HG03103 (cell line): ENCODE measurements around the gene PIGM.

Experiments
- ATAC-seq: cut with Tn5 transposase; IDR thresholded peaks from one replicate; pipeline ENCODE4 v1.9.1; 2021; ENCODE audit warnings: low read depth; ENCODE audit not compliant: unreplicated experiment

The PIGM gene

GRCh38 chr1:160031365-160032164 is at the start of gene PIGM:
TSS of gene PIGM (minus strand) at chr1:160031990. CDS start at chr1:160031739, 251 bp downstream.
- ATAC-seq, result peak; percentile 94

DNA sequence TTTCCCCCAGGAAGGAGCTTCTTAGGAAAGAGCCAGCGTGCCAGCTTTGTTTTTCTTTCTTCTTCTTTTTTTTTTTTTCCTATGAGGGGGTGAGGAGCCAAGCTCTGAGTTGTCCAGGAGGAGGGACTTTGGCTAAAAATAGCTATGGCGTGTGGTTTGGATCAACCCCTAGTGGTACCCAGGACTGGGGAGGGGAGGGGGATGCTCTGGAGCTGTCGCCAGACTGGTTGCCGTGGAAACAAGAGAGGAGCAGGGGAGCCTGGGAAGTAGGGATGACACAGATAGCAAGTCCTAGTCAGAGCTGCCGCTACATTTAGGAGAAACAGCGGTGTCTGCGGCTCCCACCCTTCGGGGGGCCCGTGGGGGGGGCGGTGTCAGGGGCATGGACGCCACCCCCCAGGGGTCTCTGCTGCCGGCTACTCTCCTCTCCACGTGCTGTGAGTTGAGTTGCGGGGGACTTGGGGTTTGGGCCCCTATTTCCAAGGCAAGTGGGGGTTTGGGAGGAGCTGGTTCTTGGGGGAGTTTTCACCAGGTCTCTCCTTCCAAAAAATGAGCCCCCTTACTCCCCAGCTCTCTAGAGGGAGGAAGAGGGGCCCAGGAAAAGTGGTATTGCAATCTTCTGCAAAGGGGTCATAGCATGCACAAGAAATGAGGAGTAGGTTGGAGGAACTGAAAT is 49.6 kb upstream of the PIGM start, which contains the start of gene KCNJ9:
Gene KCNJ9 (plus strand): TSS at position 278 of the 676 bp plus-strand sequence. CDS start 2,493 bp downstream, outside the sequence.
- ATAC-seq, result no peak

GRCh38 chr1:160080381-160081100 is 48.8 kb upstream of the PIGM start:
- ATAC-seq, result no peak

DNA sequence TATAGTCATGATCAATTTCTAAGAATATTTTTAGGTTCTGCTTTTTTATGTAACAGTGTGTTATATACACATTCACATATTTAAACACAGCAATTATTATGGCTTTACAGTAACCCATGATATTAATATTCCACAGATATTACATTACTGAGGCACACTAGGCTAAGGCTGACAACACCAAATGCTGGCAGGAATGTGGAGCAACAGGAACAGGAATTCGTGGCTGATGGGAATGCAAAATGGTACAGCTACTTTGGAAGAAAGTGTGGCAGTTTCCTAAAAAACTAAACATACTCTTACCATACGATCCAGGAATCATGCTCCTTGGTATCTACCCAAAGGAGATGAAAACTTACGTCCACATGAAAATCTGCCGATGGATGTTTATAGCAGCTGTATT is 47.7 kb upstream of the PIGM start:
- ATAC-seq, result no peak

DNA sequence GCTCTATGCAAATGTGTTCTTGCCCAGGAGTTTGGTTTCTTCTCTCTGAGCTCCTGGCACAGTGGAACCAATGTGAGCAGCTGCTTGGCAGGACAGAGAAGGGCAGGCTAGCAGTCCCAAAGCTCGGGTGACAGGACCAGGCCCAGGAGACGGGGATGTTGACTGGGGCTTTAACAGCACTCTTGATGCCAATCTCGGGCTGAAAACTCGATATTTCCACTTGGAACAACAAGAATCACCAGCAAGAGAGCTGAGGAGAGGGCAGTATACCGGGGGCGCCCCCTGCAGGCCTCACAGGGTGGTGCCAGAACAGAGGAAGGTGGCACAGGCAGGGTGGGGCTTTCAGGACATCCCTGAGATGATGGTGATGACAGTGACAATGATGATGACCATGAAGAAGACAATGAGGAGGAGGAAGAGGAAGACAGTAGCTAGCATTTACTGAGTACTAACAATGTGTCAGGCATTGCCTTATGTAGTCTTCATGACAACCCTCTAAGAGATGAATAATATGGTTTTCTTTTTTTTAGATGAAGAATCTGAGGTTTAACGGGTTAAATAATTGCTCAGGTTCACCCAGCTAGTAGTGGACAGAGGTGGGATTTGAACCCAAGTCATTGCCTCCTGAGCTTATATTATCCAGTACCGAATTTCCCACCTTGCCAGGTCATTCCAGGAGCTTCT is 46.9 kb upstream of the PIGM start:
- ATAC-seq, result peak; percentile 82

GRCh38 chr1:160077486-160077885 is 45.7 kb upstream of the PIGM start:
- no peak for ATAC-seq

GRCh38 chr1:160076295-160076694 is 44.5 kb upstream of the PIGM start:
- ATAC-seq, result no peak

DNA sequence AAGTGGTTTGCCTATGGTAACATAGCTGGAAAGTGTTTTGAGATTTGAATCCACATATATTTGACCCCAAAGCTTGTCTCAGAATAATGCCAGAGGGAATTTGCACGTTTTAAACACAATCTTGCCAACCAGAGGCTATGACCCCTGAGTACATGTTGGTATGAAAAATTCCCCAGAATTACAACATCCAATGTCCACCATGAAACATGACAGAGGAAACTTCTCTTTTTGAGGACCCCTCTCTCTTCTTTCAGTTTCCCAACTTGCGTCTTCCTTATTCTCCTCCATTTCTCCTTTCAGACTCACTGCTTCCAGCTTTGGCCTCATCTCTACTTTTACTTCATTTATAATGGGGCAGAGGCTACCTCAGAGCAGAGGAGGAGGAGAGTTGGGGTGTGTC is 44.0 kb upstream of the PIGM start:
- ATAC-seq, result no peak

DNA sequence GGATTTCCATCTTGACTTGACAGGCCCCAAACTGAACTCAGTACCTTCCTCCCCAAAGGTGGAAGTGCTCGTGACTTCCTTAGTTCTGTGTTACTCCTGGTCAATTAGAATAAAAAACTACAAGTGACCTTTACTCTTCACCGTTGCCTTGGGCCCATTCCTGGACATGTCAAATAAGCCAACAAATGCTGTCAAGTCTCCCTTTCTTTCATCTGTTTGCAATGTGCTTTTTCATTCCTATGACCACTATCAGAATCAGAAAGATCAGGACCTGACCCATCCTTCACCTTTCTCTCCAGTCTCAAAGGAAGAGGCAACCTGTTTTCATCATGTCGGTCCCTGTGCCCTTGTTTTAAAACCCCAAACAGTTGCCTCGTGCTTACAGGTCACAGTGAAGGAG is 43.1 kb upstream of the PIGM start:
- ATAC-seq, result no peak

GRCh38 chr1:160071289-160071688 is 39.5 kb upstream of the PIGM start:
- no peak for ATAC-seq

DNA sequence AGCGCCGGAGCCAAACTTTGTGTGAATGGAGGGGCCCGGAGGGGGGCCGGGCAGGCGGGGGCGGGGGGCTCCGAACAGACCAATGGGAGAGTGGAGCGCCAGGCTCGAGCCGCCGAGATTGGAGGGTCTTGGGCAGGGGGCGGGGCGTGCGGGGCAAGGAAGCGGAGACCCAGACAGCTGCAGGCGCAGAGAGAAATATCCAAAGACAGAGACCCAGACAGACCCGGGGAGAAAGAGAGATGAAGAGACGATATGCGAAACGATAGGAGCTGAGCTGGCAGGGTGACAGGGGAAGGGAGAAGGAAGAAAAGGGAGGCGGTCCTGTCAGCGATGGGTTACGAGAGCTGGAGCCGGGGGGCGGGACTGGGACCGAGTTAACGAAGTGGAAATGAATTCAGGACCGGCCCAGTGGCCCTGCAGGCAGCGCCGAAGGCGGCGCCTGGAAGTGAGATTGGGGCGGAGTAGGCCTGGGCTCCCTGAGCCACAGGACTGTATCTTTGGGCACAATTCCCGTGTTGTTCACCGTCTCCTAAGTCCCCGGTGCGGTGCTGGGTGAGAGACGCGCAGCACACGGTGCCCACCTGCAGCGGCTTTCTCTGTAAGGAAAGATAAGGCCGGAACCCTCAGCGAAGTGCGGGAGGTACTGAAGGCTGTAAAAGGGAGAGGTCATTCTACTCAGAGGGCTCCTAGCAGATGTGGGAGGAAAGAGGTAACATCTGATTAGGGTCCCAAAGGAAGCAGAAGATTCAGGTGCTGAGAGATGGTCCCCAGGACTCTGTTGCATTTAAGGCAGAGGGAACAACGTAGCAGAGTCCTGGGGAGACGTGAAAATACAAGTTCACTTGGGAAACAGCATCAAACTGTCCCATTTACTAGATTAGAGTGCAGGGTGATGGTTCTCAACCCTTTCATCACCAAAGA is 38.7 kb upstream of the PIGM start:
- ATAC-seq, result no peak

- ATAC-seq, result no peak
Measured at GRCh38 chr1:160069460-160070231, 37.9 kb upstream of the PIGM start, which contains the start of gene KCNJ10. TSS of gene KCNJ10 (minus strand) at chr1:160070160. CDS start at chr1:160042532, 27,628 bp downstream.

GRCh38 chr1:160068225-160068624 is 36.4 kb upstream of the PIGM start:
- no peak for ATAC-seq

DNA sequence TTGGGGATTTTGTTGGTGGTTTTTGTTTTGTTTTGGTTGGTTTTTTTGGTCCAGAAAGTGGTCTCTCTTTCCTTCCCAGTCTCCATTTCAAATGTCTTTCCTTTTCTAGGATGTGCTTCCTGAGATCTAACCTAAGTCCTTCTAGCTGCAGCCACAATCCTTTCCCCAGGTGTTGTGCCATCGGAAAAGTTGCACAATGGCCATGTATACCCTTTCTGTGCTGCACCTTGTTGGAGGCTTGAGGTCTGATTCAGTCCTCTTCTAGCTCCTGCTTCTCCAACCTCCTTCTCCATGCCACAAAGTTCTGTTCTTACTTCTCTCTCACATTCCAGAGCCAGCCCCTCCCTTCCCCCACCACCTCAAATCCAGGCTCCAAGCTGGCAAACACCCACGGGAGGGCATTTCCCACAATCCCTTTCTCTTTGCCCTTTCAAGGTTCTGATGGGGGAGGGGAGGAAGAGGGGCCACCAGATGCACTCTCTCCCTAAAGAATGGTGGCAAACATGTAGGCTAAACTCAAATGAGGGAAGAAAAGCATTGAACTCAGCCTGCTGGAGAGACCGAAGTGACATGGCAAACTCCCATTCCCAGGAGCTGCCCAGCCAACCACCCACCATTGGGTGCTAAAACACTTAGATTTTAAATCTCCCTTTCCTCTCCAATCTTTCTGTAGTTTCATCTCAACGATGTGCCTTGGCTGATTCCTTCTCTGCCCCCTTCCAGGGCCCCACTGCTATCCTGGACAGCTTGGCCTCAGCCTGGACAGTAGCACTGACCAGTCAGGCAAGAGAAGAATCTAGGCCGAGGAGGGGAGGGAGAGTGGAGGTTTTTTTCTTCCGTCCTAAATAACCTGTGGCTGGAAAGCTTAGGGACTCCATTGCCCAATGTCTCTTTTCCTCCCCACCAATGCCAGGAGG is 35.3 kb upstream of the PIGM start:
- no peak for ATAC-seq

GRCh38 chr1:160064746-160065145 is 33.0 kb upstream of the PIGM start:
- ATAC-seq, result no peak

DNA sequence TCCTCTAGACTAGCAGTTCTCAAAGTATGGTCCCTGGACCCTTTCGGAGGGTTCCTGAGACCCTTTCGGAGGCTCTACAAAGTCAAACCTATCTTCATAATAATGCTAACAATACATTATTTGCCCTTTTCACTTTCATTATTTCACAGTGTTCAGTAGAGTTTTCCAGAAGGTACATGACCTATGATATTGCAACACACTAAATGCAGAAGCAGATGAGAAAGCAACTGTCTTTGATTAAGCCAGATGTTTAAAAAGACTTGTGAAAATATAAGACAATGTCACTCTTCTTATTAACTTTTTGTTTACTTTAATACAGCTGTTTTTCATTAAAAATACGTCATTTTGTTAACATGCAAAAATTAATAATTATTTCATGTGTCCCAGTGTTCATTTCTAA is 32.4 kb upstream of the PIGM start:
- no peak for ATAC-seq

- no peak for ATAC-seq
Measured at GRCh38 chr1:160063176-160063575, 31.4 kb upstream of the PIGM start.

DNA sequence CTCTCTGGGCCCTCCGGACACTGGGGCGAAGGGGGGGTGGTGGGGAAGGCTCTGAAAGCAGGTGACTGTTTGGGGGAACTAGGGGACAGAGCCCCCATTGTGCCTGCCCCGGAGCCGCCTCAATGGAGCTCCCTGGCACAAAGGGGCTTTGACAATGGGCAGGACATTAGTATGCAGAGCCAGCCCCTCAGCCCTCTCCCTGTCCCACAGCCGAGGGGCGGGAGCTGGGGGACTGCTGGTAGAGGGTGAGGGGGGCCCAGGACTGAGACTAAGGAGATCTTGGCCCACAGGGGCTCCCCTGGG is 30.4 kb upstream of the PIGM start:
- ATAC-seq, result no peak
